A673 (cell line): ENCODE measurements around the gene GP5. TPM values are rescaled to one million over a fixed set of nuclear protein-coding genes. Genes with fewer than 3 reads are reported as not detected.

Experiments
- BruUV-seq: library from RNA; stranded (reverse); fragments of 400-500 nt; replicated peaks from 2 replicates; lab custom pipeline; 2021; lab: Mats Ljungman, UMichigan
- CTCF ChIA-PET: fragments of 300-600 bp; sonication (Branson Sonifier 250); formaldehyde crosslinking; loops from one replicate; lab custom pipeline; 2022; ENCODE audit warnings: antibody characterized with exemption; lab: Charles Lee
- POLR2A ChIA-PET: fragments of 300-600 bp; sonication (Branson Sonifier 250); formaldehyde crosslinking; loops from one replicate; lab custom pipeline; 2022; ENCODE audit warnings: antibody characterized with exemption; ENCODE audit not compliant: low non-redundant PET; lab: Charles Lee
- DNase-seq: peaks from one replicate; pipeline ENCODE4 v3.0.0-alpha.2; 2015; ENCODE audit warnings: low spot score
- H3K27ac ChIP-seq: fragments of 200-600 bp; sonication (generic); 2 replicates; pipeline ENCODE4 v1.5.1; 2016; ENCODE audit warnings: mixed run types, low read depth, mild to moderate bottlenecking, mixed read lengths, antibody characterized with exemption, low read length; ENCODE audit not compliant: poor library complexity, severe bottlenecking
- H3K27me3 ChIP-seq: fragments of 200-600 bp; sonication (generic); replicated peaks from 2 replicates; pipeline ENCODE4 v1.6.1; 2017; ENCODE audit warnings: mixed run types, low read depth, mild to moderate bottlenecking, mixed read lengths, antibody characterized with exemption, low read length; ENCODE audit not compliant: insufficient read depth, poor library complexity
- H3K36me3 ChIP-seq: fragments of 200-600 bp; sonication (generic); 2 replicates; pipeline ENCODE4 v1.6.1; 2016; ENCODE audit warnings: mixed run types, mild to moderate bottlenecking, mixed read lengths, antibody characterized with exemption, low read length; ENCODE audit not compliant: insufficient read depth, poor library complexity, severe bottlenecking
- H3K4me1 ChIP-seq: fragments of 200-600 bp; sonication (generic); 2 replicates; pipeline ENCODE4 v1.6.1; 2017; ENCODE audit warnings: mixed run types, mild to moderate bottlenecking, mixed read lengths, antibody characterized with exemption, low read length; ENCODE audit not compliant: insufficient read depth, poor library complexity, severe bottlenecking
- H3K4me3 ChIP-seq: fragments of 200-600 bp; sonication (generic); 2 replicates; pipeline ENCODE4 v1.5.1; 2016; ENCODE audit warnings: low read depth, mixed run types, mild to moderate bottlenecking, mixed read lengths, low read length; ENCODE audit not compliant: poor library complexity, severe bottlenecking
- H3K9me3 ChIP-seq: fragments of 200-600 bp; sonication (generic); 2 replicates; pipeline ENCODE4 v1.6.1; 2016; ENCODE audit warnings: mixed run types, low read depth, mild to moderate bottlenecking, mixed read lengths, antibody characterized with exemption, low read length; ENCODE audit not compliant: poor library complexity, severe bottlenecking
- EZH2 ChIP-seq: fragments of 200-600 bp; sonication (generic); IDR thresholded peaks from 2 replicates; pipeline ENCODE4 v1.6.1; 2017; ENCODE audit warnings: borderline replicate concordance, low read depth, mild to moderate bottlenecking, mixed read lengths, antibody characterized with exemption, low read length; ENCODE audit not compliant: poor library complexity, severe bottlenecking
- intact Hi-C: fragments of 100-400 bp; cut with micrococcal nuclease; formaldehyde crosslinking; loops from one replicate; pipeline ENCODE4 v1.10.0; 2022; ENCODE audit not compliant: unreplicated experiment
- total RNA-seq: library from RNA; stranded (reverse); gene quantifications from 2 replicates; pipeline ENCODE4 v1.2.3, GENCODE V29; 2021
- TF ChIP-seq, protein P1 (sequence below): fragments of 300-800, 200-600 bp; sonication (generic); conservative IDR thresholded peaks from 2 replicates; pipeline ENCODE4 v1.5.1; 2017; ENCODE audit warnings: low read depth, mild to moderate bottlenecking, antibody characterized with exemption, low read length, moderate library complexity, mixed read lengths

The GP5 gene
- total RNA-seq, 1 experiment from 2014 or later = 0.11 TPM

DNA sequence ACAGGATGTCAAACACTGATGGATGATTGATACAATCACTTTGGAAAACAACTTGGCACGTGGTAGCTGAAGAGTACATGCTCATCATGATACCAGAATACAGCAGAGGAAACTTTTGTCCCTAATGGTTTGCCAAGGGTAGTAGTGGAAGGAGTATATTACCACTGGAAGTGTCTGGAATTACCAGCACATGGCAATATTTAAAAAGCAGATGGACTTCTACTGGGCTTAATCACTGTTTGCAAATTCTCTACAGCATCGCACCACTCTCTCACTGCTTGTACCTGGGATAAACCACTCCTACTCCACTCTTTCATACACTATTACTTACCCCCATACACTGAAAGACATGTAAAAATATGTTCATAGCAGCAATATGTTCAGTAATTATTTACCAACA is 19.6 kb upstream of the GP5 start:
- H3K27me3 ChIP-seq = no peaks in the 10 kb centered on the region
- peaks cover 32% of the 10 kb centered on the region for H3K36me3 ChIP-seq
- no peaks in the 10 kb centered on the region for H3K9me3 ChIP-seq
- no TSS peak for BruUV-seq
- ChIA-PET CTCF (no interaction called here), POLR2A (no interaction called here)
- intact Hi-C loops = no loop called here
- no peak overlapping the region for H3K4me3 ChIP-seq
- no peak overlapping the region for H3K27ac ChIP-seq
- TF ChIP-seq EZH2 = no peak
- TF ChIP-seq, protein P1, sequence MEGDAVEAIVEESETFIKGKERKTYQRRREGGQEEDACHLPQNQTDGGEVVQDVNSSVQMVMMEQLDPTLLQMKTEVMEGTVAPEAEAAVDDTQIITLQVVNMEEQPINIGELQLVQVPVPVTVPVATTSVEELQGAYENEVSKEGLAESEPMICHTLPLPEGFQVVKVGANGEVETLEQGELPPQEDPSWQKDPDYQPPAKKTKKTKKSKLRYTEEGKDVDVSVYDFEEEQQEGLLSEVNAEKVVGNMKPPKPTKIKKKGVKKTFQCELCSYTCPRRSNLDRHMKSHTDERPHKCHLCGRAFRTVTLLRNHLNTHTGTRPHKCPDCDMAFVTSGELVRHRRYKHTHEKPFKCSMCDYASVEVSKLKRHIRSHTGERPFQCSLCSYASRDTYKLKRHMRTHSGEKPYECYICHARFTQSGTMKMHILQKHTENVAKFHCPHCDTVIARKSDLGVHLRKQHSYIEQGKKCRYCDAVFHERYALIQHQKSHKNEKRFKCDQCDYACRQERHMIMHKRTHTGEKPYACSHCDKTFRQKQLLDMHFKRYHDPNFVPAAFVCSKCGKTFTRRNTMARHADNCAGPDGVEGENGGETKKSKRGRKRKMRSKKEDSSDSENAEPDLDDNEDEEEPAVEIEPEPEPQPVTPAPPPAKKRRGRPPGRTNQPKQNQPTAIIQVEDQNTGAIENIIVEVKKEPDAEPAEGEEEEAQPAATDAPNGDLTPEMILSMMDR = no peak
- DNase-seq = no peak
- H3K4me1 ChIP-seq = no peaks in the 10 kb centered on the region

DNA sequence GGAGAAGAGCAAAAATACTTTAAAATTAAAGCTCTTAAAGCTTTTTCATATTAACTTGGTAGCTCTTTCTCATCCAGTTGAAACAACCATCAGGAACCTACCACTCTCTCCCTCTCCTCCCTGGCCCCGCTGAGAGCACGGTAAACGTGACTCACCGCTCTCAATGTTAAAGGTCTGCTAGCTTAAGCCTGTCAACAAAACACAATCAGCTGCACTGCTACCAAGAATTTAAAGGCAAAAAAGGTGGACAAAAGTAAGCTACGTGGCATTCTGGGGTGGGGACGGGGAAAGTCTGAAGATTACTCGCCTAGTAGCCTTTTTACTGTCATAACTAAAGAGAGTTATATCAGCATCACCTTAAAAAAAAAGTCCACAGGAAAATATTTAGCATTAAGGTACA is 8.4 kb upstream of the GP5 start:
- Histone ChIP-seq H3K27me3 (no peaks in the 10 kb centered on the region), H3K36me3 (peaks cover 37% of the 10 kb centered on the region), H3K4me3 (no peak overlapping the region), H3K4me1 (peaks cover 10% of the 10 kb centered on the region), H3K27ac (no peak overlapping the region), H3K9me3 (no peaks in the 10 kb centered on the region)
- intact Hi-C loops = no loop called here
- DNase-seq = no peak
- TF ChIP-seq, protein P1 = no peak
- no peak for TF ChIP-seq EZH2
- ChIA-PET CTCF (no interaction called here), POLR2A (interaction anchor here (0.7 kb wide), 1 partner anchor 36 kb away, joined by 3 read pairs; no protein-coding TSS in a partner anchor)
- BruUV-seq = no TSS peak

DNA sequence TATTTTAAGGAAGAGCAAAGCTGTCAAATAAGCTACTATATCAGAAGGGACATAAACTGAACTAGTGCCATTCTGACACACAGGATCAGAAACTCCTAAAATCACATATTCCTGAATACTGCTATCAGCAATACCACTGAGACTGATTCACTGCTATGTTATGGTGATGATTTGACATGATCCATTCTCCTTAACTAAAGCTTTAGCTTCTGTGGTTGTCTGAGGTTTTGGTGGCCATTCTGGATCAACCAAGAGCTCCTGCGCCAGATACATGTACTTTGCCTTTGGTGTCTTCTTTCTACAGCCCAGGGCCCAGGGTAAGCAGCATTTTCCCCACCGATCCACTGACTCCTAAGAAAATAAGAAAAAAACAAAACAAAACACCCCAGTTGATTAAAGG is 6.7 kb upstream of the GP5 start:
- intact Hi-C loops = loop anchor here (2.0 kb wide), 1 partner anchor 61 kb away; no protein-coding TSS in a partner anchor
- peaks cover 10% of the 10 kb centered on the region for H3K4me1 ChIP-seq
- no peak for TF ChIP-seq EZH2
- TF ChIP-seq, protein P1 = no peak
- H3K9me3 ChIP-seq = no peaks in the 10 kb centered on the region
- ChIA-PET CTCF (no interaction called here), POLR2A (no interaction called here)
- no peak overlapping the region for H3K4me3 ChIP-seq
- H3K36me3 ChIP-seq = peaks cover 26% of the 10 kb centered on the region
- H3K27ac ChIP-seq = no peak overlapping the region
- no peak for DNase-seq
- H3K27me3 ChIP-seq = no peaks in the 10 kb centered on the region
- BruUV-seq = no TSS peak
